22Rv1 (cell line): ENCODE measurements around the gene MSH2.

Source experiments
- CTCF ChIP-seq: fragments of 450-650 bp; IDR thresholded peaks from 2 replicates; pipeline ENCODE4 v1.5.1; 2017; ENCODE audit warnings: mild to moderate bottlenecking
- ZFX ChIP-seq: fragments of 450-650 bp; IDR thresholded peaks from 2 replicates; pipeline ENCODE4 v1.6.1; 2017; ENCODE audit warnings: antibody characterized with exemption, borderline replicate concordance

DNA sequence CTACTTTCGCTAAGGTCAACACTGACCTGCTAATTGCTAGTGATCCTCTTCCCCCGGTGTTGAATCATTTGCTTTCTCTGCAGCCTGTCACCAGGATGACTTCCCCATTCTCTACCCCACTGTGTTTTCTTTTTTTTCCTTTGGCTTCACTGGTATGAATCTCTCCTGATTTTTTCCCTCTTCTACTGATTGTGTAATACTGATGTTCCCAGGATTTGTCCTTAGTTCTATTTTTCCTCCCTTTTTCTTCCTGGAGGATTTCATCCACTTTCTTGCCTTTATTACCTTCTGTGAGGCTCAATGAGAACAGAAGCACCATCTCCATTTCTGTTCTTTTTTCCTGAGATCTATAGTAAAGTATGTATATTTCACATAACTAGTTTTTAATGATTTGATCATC, 14.1 kb upstream of the MSH2 start:
- no peak for TF ChIP-seq CTCF
- TF ChIP-seq ZFX = no peak
